Mesodermal cell (in vitro differentiated cells): ENCODE data around the gene SLC4A4.

Experiments used
- H3K27ac ChIP-seq: 2 replicates; pipeline ENCODE4 v1.7.0; 2013; ENCODE audit warnings: mild to moderate bottlenecking, low read depth, low read length, moderate library complexity; ENCODE audit not compliant: severe bottlenecking
- H3K36me3 ChIP-seq: 2 replicates; pipeline ENCODE4 v1.7.1; 2013; ENCODE audit warnings: mild to moderate bottlenecking, low read length, moderate library complexity; ENCODE audit not compliant: control insufficient read depth, insufficient read depth
- H3K4me1 ChIP-seq: one replicate; pipeline ENCODE4 v1.7.1; 2013; ENCODE audit warnings: mild to moderate bottlenecking, low read length; ENCODE audit not compliant: insufficient read depth, control insufficient read depth, poor library complexity, severe bottlenecking
- H3K4me3 ChIP-seq: 2 replicates; pipeline ENCODE4 v1.7.0; 2013; ENCODE audit warnings: low read length, control low read depth, mild to moderate bottlenecking; ENCODE audit not compliant: insufficient read depth, poor library complexity, severe bottlenecking; ENCODE audit errors: extremely low read depth
- H3K9me3 ChIP-seq: 2 replicates; pipeline ENCODE4 v1.7.1; 2013; ENCODE audit warnings: mild to moderate bottlenecking, low read length, moderate library complexity; ENCODE audit not compliant: control insufficient read depth
- WGBS, 2 experiments: methylation state at CpG; one replicate each; pipeline ENCODE4 v1.1.5; 2013; ENCODE audit warnings: missing lambda C conversion rate in 2 of 2; ENCODE audit not compliant: insufficient coverage in 2 of 2; 5-methylcytosine and 5-hydroxymethylcytosine counted together

Gene SLC4A4

GRCh38 chr4:71537551-71538065 is 198.8 kb downstream of the SLC4A4 start:
- 72 to 100% methylated on average over 4 to 5 of the region's 6 CpGs for WGBS, 2 experiments
- no peaks in the 10 kb centered on the region for H3K36me3 ChIP-seq

DNA sequence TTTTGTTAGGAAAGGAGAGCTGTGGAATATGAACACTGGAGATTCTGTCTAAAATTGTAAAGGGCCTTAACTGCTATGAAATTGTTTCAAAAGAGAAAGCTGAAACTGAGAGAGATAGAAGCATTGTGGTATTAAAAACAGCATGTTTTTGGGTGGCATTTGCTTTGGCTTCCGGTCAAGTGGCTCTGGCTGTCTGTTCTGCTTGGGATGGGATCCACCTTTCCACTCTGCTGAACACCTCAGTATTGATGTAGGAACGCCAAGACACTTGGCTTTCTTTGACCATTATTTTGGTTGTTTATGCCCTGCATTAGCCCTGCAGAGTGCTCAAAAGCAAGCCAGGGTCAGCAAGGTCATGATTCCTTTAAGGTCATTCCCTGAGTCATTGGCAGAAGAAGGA is 199.7 kb downstream of the SLC4A4 start:
- H3K9me3 ChIP-seq, result no peaks in the 10 kb centered on the region
- H3K27ac ChIP-seq, result no peak overlapping the region
- no peak overlapping the region for H3K4me3 ChIP-seq
- no peaks in the 10 kb centered on the region for H3K4me1 ChIP-seq
- WGBS, 2 experiments, result 81 to 90% methylated on average over 2 of the region's 2 CpGs
- no peaks in the 10 kb centered on the region for H3K36me3 ChIP-seq

More at GRCh38 chr4:71537551-71538065, 198.8 kb downstream of the SLC4A4 start:
- Histone ChIP-seq H3K9me3 (no peaks in the 10 kb centered on the region), H3K4me1 (no peaks in the 10 kb centered on the region), H3K27ac (no peak overlapping the region), H3K4me3 (no peak overlapping the region)

DNA sequence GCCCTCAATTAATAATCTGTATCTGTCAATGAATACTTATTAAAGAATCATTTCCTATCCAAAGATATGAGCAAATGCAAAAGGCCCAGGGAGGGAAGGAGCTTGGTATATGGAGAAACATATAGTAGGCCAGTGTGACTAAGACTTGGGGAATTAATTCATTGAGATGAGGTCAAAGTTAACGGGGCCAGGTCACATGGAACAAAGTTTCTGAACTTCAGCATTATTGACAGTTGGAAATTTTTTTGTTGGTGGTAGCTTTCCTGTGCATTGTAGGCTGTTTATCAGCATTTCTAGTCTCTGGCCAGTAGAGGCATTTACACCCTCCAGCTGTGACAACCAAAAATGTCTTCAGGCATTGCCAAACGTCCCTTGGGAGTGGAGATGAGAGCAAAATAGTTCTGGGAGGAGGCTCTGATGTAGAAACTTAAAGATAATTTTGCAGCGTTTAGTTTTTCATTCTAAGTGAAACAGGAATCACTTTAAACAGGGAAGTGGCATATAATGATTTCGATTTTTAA is 202.0 kb downstream of the SLC4A4 start:
- H3K4me3 ChIP-seq, result no peak overlapping the region
- H3K9me3 ChIP-seq, result no peaks in the 10 kb centered on the region
- no peak overlapping the region for H3K27ac ChIP-seq
- WGBS, 2 experiments, result 82 to 83% methylated on average over 3 to 4 of the region's 4 CpGs
- H3K4me1 ChIP-seq, result no peaks in the 10 kb centered on the region
- H3K36me3 ChIP-seq, result no peaks in the 10 kb centered on the region

- WGBS, 2 experiments, result 67% methylated on average over 1 of the region's 2 CpGs; no CpG with 5 or more reads in 1 of the 2 experiments
- Histone ChIP-seq H3K9me3 (no peaks in the 10 kb centered on the region), H3K4me3 (no peak overlapping the region), H3K4me1 (no peaks in the 10 kb centered on the region), H3K27ac (no peak overlapping the region), H3K36me3 (no peaks in the 10 kb centered on the region)
Measured at GRCh38 chr4:71541541-71541940, 202.7 kb downstream of the SLC4A4 start.

DNA sequence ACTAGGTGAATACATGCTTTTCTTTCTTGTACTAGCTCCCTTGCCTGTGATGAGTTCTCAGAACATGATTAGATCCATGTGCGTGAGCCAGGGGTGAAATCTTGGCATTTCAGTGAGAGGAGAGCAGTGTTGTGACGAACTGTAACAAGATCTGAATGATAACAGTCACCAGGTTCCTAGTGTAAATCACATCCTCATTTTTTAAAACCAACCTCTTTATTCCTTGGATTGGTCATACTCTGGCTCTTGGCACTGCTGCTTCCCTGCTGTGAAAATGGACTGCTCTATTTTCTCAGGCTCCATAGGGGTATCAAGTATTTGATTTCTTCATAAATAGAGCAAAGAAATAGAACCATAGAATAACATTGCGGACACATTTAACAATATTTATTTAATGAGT is 206.3 kb downstream of the SLC4A4 start:
- 17% methylated on average over 1 of the region's 3 CpGs; no CpG with 5 or more reads in 1 of the 2 experiments for WGBS, 2 experiments
- Histone ChIP-seq H3K9me3 (no peaks in the 10 kb centered on the region), H3K4me1 (no peaks in the 10 kb centered on the region), H3K4me3 (no peak overlapping the region), H3K36me3 (no peaks in the 10 kb centered on the region), H3K27ac (no peak overlapping the region)

- no peaks in the 10 kb centered on the region for H3K4me1 ChIP-seq
- no peak overlapping the region for H3K27ac ChIP-seq
- H3K4me3 ChIP-seq, result no peak overlapping the region
- no peaks in the 10 kb centered on the region for H3K9me3 ChIP-seq
- WGBS, 2 experiments, result no CpG with 5 or more reads among the region's 3 CpGs
- no peaks in the 10 kb centered on the region for H3K36me3 ChIP-seq
Measured at GRCh38 chr4:71549516-71550160, 210.8 kb downstream of the SLC4A4 start.

- no peak overlapping the region for H3K4me3 ChIP-seq
- 73 to 100% methylated on average over 1 to 4 of the region's 7 CpGs for WGBS, 2 experiments
- no peak overlapping the region for H3K27ac ChIP-seq
- no peaks in the 10 kb centered on the region for H3K9me3 ChIP-seq
- H3K36me3 ChIP-seq, result no peaks in the 10 kb centered on the region
- no peaks in the 10 kb centered on the region for H3K4me1 ChIP-seq
Measured at GRCh38 chr4:71550220-71551165, 211.7 kb downstream of the SLC4A4 start.

DNA sequence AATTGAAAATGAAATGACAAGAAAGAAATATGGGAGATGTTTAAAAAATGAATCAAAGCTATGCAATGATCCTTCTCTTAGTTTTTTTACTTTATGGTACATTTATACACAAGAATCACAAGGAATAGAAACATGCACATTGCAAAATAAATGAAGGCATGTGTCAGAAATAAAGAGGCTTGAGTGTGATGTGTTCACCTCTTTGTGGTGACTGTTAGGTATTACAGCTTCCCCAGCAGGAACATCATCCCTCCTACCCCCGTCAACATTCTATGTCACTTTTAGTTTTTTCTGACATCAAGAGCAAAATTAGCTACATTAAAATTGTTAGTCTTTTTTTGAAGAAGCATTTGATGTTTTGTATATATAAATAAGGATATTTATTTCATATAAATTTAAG is 214.8 kb downstream of the SLC4A4 start:
- no peaks in the 10 kb centered on the region for H3K36me3 ChIP-seq
- no peaks in the 10 kb centered on the region for H3K9me3 ChIP-seq
- H3K4me3 ChIP-seq, result no peak overlapping the region
- no CpG with 5 or more reads among the region's 1 CpG for WGBS, 2 experiments
- H3K27ac ChIP-seq, result no peak overlapping the region
- no peaks in the 10 kb centered on the region for H3K4me1 ChIP-seq

GRCh38 chr4:71554025-71554424 is 215.2 kb downstream of the SLC4A4 start:
- Histone ChIP-seq H3K36me3 (no peaks in the 10 kb centered on the region), H3K4me3 (no peak overlapping the region), H3K9me3 (no peaks in the 10 kb centered on the region), H3K27ac (no peak overlapping the region), H3K4me1 (no peaks in the 10 kb centered on the region)
- no CpG with 5 or more reads among the region's 2 CpGs for WGBS, 2 experiments

DNA sequence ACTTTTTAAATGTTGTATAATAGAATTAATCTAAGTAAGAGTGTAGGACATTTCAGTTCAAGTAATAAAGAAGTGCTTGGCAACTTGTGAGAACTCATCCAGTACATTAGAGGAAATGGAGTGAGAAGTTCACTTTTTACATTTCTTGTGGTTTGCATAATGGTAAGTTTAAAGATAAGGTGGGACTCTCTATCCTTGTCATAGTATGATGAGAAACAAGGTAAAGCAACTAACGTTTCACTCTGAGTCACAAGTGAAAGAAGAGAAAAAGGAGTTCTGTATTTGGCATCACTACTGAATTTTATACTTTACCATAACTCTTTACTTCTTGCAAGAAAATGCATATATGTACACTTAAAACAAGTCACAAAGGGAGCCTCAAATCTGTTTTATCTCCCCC is 219.4 kb downstream of the SLC4A4 start:
- no CpG with 5 or more reads among the region's 1 CpG for WGBS, 2 experiments
- H3K9me3 ChIP-seq, result no peaks in the 10 kb centered on the region
- no peak overlapping the region for H3K27ac ChIP-seq
- peaks cover 4% of the 10 kb centered on the region for H3K4me1 ChIP-seq
- H3K4me3 ChIP-seq, result no peak overlapping the region
- H3K36me3 ChIP-seq, result no peaks in the 10 kb centered on the region
